ENCODE results near the gene B4GALT4. TPM values are rescaled to one million over a fixed set of nuclear protein-coding genes. Genes with fewer than 3 reads are reported as not detected.

The B4GALT4 gene
- total and polyA plus RNA-seq, 2 of the 8 experiments (the other 6 are each of a cell fraction or from before 2014, with no cell fraction given) = 14.6 to 44.7 TPM

DNA sequence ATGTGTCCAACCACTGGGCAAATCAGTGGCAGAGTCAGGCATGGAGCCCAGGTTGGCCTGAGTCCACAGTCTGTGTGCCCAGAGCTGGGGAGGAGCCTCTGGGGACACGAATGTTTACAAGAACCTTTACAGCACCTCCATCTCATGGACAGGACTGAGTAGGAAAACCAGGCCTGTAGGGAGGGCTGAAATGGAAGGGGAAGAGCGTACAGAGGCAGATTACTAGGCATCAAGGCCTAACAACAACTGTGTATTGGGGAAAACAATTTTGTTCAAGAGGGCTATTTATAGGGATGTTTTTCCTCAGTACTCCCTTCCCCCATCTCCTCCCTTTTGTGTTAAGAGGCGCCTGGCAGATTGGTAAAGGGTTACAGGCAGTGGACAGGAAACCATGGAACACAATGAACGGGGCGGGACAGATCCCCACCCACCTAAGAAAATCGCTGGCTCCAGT, 38.5 kb upstream of the B4GALT4 start (continued):
- TF ChIP-seq, protein P1, sequence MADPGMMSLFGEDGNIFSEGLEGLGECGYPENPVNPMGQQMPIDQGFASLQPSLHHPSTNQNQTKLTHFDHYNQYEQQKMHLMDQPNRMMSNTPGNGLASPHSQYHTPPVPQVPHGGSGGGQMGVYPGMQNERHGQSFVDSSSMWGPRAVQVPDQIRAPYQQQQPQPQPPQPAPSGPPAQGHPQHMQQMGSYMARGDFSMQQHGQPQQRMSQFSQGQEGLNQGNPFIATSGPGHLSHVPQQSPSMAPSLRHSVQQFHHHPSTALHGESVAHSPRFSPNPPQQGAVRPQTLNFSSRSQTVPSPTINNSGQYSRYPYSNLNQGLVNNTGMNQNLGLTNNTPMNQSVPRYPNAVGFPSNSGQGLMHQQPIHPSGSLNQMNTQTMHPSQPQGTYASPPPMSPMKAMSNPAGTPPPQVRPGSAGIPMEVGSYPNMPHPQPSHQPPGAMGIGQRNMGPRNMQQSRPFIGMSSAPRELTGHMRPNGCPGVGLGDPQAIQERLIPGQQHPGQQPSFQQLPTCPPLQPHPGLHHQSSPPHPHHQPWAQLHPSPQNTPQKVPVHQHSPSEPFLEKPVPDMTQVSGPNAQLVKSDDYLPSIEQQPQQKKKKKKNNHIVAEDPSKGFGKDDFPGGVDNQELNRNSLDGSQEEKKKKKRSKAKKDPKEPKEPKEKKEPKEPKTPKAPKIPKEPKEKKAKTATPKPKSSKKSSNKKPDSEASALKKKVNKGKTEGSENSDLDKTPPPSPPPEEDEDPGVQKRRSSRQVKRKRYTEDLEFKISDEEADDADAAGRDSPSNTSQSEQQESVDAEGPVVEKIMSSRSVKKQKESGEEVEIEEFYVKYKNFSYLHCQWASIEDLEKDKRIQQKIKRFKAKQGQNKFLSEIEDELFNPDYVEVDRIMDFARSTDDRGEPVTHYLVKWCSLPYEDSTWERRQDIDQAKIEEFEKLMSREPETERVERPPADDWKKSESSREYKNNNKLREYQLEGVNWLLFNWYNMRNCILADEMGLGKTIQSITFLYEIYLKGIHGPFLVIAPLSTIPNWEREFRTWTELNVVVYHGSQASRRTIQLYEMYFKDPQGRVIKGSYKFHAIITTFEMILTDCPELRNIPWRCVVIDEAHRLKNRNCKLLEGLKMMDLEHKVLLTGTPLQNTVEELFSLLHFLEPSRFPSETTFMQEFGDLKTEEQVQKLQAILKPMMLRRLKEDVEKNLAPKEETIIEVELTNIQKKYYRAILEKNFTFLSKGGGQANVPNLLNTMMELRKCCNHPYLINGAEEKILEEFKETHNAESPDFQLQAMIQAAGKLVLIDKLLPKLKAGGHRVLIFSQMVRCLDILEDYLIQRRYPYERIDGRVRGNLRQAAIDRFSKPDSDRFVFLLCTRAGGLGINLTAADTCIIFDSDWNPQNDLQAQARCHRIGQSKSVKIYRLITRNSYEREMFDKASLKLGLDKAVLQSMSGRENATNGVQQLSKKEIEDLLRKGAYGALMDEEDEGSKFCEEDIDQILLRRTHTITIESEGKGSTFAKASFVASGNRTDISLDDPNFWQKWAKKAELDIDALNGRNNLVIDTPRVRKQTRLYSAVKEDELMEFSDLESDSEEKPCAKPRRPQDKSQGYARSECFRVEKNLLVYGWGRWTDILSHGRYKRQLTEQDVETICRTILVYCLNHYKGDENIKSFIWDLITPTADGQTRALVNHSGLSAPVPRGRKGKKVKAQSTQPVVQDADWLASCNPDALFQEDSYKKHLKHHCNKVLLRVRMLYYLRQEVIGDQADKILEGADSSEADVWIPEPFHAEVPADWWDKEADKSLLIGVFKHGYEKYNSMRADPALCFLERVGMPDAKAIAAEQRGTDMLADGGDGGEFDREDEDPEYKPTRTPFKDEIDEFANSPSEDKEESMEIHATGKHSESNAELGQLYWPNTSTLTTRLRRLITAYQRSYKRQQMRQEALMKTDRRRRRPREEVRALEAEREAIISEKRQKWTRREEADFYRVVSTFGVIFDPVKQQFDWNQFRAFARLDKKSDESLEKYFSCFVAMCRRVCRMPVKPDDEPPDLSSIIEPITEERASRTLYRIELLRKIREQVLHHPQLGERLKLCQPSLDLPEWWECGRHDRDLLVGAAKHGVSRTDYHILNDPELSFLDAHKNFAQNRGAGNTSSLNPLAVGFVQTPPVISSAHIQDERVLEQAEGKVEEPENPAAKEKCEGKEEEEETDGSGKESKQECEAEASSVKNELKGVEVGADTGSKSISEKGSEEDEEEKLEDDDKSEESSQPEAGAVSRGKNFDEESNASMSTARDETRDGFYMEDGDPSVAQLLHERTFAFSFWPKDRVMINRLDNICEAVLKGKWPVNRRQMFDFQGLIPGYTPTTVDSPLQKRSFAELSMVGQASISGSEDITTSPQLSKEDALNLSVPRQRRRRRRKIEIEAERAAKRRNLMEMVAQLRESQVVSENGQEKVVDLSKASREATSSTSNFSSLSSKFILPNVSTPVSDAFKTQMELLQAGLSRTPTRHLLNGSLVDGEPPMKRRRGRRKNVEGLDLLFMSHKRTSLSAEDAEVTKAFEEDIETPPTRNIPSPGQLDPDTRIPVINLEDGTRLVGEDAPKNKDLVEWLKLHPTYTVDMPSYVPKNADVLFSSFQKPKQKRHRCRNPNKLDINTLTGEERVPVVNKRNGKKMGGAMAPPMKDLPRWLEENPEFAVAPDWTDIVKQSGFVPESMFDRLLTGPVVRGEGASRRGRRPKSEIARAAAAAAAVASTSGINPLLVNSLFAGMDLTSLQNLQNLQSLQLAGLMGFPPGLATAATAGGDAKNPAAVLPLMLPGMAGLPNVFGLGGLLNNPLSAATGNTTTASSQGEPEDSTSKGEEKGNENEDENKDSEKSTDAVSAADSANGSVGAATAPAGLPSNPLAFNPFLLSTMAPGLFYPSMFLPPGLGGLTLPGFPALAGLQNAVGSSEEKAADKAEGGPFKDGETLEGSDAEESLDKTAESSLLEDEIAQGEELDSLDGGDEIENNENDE (IDR thresholded peaks at IDR 0.05; ENCODE audit: insufficient replicate concordance, low read length) = no peak
- TF ChIP-seq BACH1 (IDR thresholded peaks at IDR 0.05; ENCODE audit: low read length) (no peak), SP4 (IDR thresholded peaks at IDR 0.05; ENCODE audit: low read length) (no peak), KDM5A (IDR thresholded peaks at IDR 0.05; ENCODE audit: low read length) (no peak), GABPA (IDR thresholded peaks at IDR 0.05; ENCODE audit: borderline replicate concordance, insufficient read depth, low read length) (no peak), YY1 (IDR thresholded peaks at IDR 0.05; ENCODE audit: low read depth, low read length) (peak; percentile 81), RNF2 (IDR thresholded peaks at IDR 0.05; ENCODE audit: borderline replicate concordance, low read depth, low read length, missing control alignments, poor library complexity, severe bottlenecking) (no peak), BCL11A (IDR thresholded peaks at IDR 0.05; ENCODE audit: low read depth in 2 of 2, low read length in 2 of 2) (no peak)
- TF ChIP-seq, protein P2, sequence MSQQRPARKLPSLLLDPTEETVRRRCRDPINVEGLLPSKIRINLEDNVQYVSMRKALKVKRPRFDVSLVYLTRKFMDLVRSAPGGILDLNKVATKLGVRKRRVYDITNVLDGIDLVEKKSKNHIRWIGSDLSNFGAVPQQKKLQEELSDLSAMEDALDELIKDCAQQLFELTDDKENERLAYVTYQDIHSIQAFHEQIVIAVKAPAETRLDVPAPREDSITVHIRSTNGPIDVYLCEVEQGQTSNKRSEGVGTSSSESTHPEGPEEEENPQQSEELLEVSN (IDR thresholded peaks at IDR 0.05) = no peak
